ENCODE data around the gene TIMM50.
A peak's percentile ranks its signal among the peaks of the same experiment; 100 is the strongest.
"Not testable (repeated sequence)": the region's sequence is repeated elsewhere in the genome, so short reads cannot be mapped to it uniquely, and the experiment has no call there.

The TIMM50 gene

GRCh38 chr19:39469567-39469966, 11.1 kb upstream of the TIMM50 start:
- DNase-seq (ENCODE audit: low read depth in 2 of 2) = no peak

- DNase-seq (ENCODE audit: low read depth in 2 of 2) = no peak
Observed at GRCh38 chr19:39470724-39471339, 9.8 kb upstream of the TIMM50 start.

GRCh38 chr19:39471756-39472536, 8.7 kb upstream of the TIMM50 start:
- DNase-seq (ENCODE audit: low read depth in 2 of 2) = peak; percentile 7 to 21

- no peak for DNase-seq (ENCODE audit: low read depth in 2 of 2)
Observed at GRCh38 chr19:39472746-39473442, 7.7 kb upstream of the TIMM50 start.

- no peak for DNase-seq (ENCODE audit: low read depth in 2 of 2)
Observed at GRCh38 chr19:39473443-39473960, 7.1 kb upstream of the TIMM50 start.

GRCh38 chr19:39474139-39474620, 6.5 kb upstream of the TIMM50 start:
- peak; percentile 22 to 34 for DNase-seq (ENCODE audit: low read depth in 2 of 2)

- DNase-seq (ENCODE audit: low read depth in 2 of 2) = no peak
Observed at GRCh38 chr19:39475748-39476147, 4.9 kb upstream of the TIMM50 start.

GRCh38 chr19:39479319-39479801, 1.3 kb upstream of the TIMM50 start:
- not testable (repeated sequence) for DNase-seq (ENCODE audit: low read depth in 2 of 2)

- no peak for DNase-seq (ENCODE audit: low read depth in 2 of 2)
Observed at GRCh38 chr19:39479916-39480315, 722 bp upstream of the TIMM50 start.

GRCh38 chr19:39481229-39481545, 549 bp downstream of the TIMM50 start:
- no peak for DNase-seq (ENCODE audit: low read depth in 2 of 2)

- DNase-seq (ENCODE audit: low read depth in 2 of 2) = no peak
Observed at GRCh38 chr19:39481676-39482075, 1.0 kb downstream of the TIMM50 start.

- DNase-seq (ENCODE audit: low read depth in 2 of 2) = no peak
Observed at GRCh38 chr19:39483141-39483540, 2.5 kb downstream of the TIMM50 start.

GRCh38 chr19:39489756-39490155, 9.1 kb downstream of the TIMM50 start:
- no peak for DNase-seq (ENCODE audit: low read depth in 2 of 2)

- no peak for DNase-seq (ENCODE audit: low read depth in 2 of 2)
Observed at GRCh38 chr19:39492225-39492624, 11.6 kb downstream of the TIMM50 start.

- DNase-seq (ENCODE audit: low read depth in 2 of 2) = no peak
Observed at GRCh38 chr19:39492788-39493187, 12.2 kb downstream of the TIMM50 start.

- no peak for DNase-seq (ENCODE audit: low read depth in 2 of 2)
Observed at GRCh38 chr19:39494661-39495060, 14.0 kb downstream of the TIMM50 start.

GRCh38 chr19:39496063-39496462, 15.4 kb downstream of the TIMM50 start:
- DNase-seq (ENCODE audit: low read depth in 2 of 2) = no peak

GRCh38 chr19:39497701-39497995, 17.0 kb downstream of the TIMM50 start:
- no peak for DNase-seq (ENCODE audit: low read depth in 2 of 2)

GRCh38 chr19:39497996-39498797, 17.6 kb downstream of the TIMM50 start:
- DNase-seq (ENCODE audit: low read depth in 2 of 2) = no peak

- no peak for DNase-seq (ENCODE audit: low read depth in 2 of 2)
Observed at GRCh38 chr19:39498798-39499642, 18.4 kb downstream of the TIMM50 start, which contains the start of gene DLL3. Gene DLL3 (plus strand): TSS chr19:39498947. CDS start chr19:39498975, 28 bp downstream.

GRCh38 chr19:39499932-39500331, 19.3 kb downstream of the TIMM50 start:
- no peak for DNase-seq (ENCODE audit: low read depth in 2 of 2)
